Measurements from ENCODE around the gene CRACR2A.

DNA sequence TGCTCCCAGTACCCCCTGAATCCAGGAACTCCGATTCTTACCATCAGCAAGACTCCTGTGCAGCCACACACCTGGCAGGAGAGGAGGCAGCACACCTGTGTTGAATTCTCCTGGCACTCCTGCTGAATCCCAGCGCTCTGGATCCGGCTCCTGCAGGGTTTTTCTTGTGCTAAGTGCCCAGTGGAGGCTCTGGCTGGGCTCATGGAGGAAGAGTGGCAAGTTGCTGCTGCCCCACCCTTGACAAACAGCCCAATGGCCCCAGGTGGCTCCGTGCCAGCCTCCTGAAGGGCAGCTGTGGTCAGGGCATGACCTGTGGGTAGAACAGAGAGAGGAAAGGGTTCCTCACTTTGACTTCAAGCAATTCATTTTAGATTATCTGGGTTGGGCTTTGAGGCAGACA lies 20.0 kb downstream of the CRACR2A start:
- TF ChIP-seq, protein P1, sequence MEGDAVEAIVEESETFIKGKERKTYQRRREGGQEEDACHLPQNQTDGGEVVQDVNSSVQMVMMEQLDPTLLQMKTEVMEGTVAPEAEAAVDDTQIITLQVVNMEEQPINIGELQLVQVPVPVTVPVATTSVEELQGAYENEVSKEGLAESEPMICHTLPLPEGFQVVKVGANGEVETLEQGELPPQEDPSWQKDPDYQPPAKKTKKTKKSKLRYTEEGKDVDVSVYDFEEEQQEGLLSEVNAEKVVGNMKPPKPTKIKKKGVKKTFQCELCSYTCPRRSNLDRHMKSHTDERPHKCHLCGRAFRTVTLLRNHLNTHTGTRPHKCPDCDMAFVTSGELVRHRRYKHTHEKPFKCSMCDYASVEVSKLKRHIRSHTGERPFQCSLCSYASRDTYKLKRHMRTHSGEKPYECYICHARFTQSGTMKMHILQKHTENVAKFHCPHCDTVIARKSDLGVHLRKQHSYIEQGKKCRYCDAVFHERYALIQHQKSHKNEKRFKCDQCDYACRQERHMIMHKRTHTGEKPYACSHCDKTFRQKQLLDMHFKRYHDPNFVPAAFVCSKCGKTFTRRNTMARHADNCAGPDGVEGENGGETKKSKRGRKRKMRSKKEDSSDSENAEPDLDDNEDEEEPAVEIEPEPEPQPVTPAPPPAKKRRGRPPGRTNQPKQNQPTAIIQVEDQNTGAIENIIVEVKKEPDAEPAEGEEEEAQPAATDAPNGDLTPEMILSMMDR (IDR thresholded peaks at IDR 0.05; ENCODE audit: poor library complexity, severe bottlenecking) = no peak
- TF ChIP-seq POLR2AphosphoS5 (IDR thresholded peaks at IDR 0.05) (no peak), EP300 (conservative IDR thresholded peaks at IDR 0.05; ENCODE audit: poor library complexity, severe bottlenecking) (no peak), SMC3 (conservative IDR thresholded peaks at IDR 0.05; ENCODE audit: poor library complexity) (no peak), EZH2 (IDR thresholded peaks at IDR 0.05; ENCODE audit: borderline replicate concordance, insufficient read depth, low read length, poor library complexity, severe bottlenecking) (no peak), TAF1 (IDR thresholded peaks at IDR 0.05; ENCODE audit: low read depth) (no peak), MXI1 (conservative IDR thresholded peaks at IDR 0.05; ENCODE audit: poor library complexity, severe bottlenecking) (no peak)
- TF ChIP-seq, protein P2, sequence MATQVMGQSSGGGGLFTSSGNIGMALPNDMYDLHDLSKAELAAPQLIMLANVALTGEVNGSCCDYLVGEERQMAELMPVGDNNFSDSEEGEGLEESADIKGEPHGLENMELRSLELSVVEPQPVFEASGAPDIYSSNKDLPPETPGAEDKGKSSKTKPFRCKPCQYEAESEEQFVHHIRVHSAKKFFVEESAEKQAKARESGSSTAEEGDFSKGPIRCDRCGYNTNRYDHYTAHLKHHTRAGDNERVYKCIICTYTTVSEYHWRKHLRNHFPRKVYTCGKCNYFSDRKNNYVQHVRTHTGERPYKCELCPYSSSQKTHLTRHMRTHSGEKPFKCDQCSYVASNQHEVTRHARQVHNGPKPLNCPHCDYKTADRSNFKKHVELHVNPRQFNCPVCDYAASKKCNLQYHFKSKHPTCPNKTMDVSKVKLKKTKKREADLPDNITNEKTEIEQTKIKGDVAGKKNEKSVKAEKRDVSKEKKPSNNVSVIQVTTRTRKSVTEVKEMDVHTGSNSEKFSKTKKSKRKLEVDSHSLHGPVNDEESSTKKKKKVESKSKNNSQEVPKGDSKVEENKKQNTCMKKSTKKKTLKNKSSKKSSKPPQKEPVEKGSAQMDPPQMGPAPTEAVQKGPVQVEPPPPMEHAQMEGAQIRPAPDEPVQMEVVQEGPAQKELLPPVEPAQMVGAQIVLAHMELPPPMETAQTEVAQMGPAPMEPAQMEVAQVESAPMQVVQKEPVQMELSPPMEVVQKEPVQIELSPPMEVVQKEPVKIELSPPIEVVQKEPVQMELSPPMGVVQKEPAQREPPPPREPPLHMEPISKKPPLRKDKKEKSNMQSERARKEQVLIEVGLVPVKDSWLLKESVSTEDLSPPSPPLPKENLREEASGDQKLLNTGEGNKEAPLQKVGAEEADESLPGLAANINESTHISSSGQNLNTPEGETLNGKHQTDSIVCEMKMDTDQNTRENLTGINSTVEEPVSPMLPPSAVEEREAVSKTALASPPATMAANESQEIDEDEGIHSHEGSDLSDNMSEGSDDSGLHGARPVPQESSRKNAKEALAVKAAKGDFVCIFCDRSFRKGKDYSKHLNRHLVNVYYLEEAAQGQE (IDR thresholded peaks at IDR 0.05; ENCODE audit: borderline replicate concordance) = no peak

All from neural cell (in vitro differentiated cells).